Coronary artery (tissue), 2 donors: ENCODE measurements around the gene PSMD5.

Experiments
- DNase-seq: peaks from one replicate; pipeline ENCODE4 v3.0.0-alpha.2; 2017; ENCODE audit warnings: low spot score
- H3K27ac ChIP-seq, 2 donors: fragments of 200-600 bp; sonication (generic); one replicate each; pipeline ENCODE4 v1.5.1; 2016 to 2019
- H3K4me3 ChIP-seq: fragments of 200-600 bp; sonication (generic); 2 replicates; pipeline ENCODE4 v1.5.1; 2016; ENCODE audit warnings: mild to moderate bottlenecking, moderate library complexity
- TF ChIP-seq, protein P1 (sequence below): fragments of 200-600 bp; sonication (generic); IDR thresholded peaks from one replicate; pipeline ENCODE4 v1.5.1; 2019; ENCODE audit warnings: antibody characterized with exemption

Gene PSMD5

DNA sequence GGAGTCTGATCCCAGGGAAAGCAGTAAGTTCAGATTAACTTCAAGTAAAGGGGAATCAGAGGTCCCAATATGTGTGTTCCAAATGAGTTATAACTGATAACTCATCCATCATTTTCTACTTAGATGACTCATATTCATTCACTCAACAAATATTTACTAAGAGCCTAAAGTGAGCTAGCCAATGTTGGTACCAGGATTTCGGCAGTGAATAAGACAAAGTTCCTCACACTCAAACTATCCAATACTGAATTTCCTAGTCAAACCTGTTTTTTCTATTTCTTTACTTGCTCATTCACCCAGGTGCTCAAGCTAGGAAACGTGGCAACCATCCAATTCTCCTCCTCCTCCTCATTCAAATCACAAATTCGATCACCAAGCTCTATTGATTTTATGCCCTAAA, 75.3 kb downstream of the PSMD5 start:
- Histone ChIP-seq H3K27ac (no peak overlapping the region), H3K4me3 (no peak overlapping the region)
- TF ChIP-seq, protein P1, sequence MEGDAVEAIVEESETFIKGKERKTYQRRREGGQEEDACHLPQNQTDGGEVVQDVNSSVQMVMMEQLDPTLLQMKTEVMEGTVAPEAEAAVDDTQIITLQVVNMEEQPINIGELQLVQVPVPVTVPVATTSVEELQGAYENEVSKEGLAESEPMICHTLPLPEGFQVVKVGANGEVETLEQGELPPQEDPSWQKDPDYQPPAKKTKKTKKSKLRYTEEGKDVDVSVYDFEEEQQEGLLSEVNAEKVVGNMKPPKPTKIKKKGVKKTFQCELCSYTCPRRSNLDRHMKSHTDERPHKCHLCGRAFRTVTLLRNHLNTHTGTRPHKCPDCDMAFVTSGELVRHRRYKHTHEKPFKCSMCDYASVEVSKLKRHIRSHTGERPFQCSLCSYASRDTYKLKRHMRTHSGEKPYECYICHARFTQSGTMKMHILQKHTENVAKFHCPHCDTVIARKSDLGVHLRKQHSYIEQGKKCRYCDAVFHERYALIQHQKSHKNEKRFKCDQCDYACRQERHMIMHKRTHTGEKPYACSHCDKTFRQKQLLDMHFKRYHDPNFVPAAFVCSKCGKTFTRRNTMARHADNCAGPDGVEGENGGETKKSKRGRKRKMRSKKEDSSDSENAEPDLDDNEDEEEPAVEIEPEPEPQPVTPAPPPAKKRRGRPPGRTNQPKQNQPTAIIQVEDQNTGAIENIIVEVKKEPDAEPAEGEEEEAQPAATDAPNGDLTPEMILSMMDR, result no peak
- DNase-seq, result no peak
